Measurements from ENCODE around the gene CLECL1.
A peak's percentile ranks its signal among the peaks of the same experiment; 100 is the strongest.

CLECL1 gene

DNA sequence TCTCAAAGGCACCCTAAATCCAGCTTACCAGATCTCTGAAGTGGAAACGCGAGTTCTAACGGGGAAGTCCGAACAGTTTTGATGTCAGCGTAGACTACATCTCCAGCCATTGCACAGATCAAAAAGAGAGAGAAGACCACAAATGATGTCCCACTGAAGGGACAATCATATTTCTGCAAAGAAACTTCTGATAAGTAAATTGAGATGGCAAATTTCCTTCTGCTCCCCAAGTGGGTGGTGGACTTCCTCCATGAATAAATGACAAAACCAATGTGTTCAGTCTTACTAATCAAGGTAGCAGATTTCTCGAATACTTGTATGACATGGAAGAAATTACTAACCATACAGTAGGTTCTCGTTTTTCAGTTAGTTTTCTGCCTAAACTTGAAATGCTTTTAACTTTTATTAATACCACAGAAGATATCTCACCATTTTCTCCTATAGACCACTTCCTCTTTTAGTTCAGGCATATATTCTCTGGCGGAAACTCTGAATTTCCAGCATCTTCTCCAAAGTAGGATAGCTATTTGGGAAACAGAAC, at the start of gene CLECL1:
CLECL1 (minus strand) TSS at position 177 of the 541 bp plus-strand sequence.
- DNase-seq (ENCODE audit: low spot score): no peak

DNA sequence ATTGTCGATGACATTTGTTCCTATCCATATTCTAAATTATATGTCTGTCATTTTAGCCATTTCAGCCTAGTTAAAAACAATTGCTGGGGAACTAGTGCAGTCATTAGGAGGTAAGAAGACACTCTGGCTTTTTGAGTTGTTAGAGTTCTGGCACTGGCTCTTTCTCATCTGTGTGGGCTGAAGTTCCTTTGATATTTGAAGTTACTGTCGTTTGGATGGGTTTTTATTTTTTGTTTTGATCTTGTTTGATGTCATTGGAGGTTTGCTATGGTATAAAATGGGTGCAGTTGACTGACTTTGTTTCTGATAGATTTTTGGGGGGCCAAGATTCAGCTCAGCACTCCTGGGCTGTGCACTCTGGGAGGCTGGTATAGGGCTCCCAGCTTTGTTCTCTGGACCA, 48.5 kb upstream of the CLECL1 start:
- DNase-seq (ENCODE audit: low spot score): no peak

DNA sequence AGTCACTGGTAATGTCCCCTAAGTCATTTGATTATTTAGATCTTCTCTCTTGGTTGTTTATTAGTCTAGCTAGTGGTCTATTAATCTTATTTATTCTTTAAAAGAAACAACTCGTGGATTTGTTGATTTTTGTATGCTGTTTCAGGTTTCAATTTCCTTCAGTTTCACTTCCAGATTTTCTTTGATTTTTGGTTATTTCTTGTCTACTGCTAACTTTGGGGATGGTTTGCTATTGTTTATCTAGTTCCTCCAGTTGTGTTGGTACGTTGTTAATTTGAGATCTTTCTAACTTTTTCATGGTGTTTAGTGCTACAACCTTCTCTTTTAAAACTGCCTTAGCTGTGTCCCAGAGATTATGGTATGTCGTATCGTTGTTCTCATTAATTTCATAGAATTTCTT, 46.3 kb upstream of the CLECL1 start:
- no peak for DNase-seq (ENCODE audit: low spot score)

DNA sequence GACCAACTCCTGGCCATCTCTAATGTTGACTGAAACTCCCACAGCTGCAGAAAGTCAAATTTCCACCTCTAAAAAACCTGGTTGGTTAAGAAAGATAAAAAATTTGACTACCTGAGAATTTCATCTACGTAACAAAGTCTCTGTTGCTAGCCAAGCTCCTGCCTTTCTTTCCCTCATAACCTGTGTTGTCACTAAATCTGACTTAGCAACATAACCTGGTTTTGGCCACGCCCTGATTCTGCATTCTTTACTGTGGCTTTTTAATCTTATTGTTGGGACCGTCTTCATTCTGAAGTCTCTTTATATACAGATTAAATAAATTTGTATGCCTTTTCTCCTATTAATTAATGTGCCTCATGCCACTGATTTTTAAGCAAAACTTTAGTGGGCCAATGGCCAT, 43.9 kb upstream of the CLECL1 start:
- DNase-seq (ENCODE audit: low spot score): peak; percentile 17

DNA sequence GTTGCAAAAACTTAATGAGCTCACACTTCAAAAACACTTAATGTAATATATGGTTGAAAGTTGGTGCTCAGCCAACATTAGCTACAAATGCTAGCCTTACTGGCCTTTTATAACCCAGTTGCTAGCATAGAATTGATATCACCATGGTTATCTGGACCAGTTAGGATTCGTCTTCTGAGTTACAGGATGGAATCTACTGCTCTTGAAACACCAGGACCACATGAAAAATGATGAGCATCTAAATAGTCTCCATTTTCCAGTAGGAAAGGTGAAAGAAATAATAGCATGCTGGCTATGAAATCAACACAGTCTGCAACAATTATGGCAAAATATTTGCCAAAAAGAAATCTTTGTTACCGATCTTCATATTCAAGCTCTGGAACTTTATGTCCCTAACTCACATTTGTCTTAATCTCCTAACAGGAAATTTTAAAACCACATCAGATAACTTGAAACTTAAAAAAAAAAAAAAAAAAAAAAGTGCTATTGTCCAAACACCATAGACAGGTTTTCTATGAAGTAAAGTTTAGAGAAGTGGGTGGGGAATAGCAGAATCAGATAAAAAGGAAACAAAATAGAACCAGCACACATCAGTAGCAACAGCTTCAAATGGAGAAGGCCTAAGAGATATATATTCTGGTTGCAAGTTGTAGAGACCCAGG, 40.5 kb upstream of the CLECL1 start:
- DNase-seq (ENCODE audit: low spot score): no peak

DNA sequence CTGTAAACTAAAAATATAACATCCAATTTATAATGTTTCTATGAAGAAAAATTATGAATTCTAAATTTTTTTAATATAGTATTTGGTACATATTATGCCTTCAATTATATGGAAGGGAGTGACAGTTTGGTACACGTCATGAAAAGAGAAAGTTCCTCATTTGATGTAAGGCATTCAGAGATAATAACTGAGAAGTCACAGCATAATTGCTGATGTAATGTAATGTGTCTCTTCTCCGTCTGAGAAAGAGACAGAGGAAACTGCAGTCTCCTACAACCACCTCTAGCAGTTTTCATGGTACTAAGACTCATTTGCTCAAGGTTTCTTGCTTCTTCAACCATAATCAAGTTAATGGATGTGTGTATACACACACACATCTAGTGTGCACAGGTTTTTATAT, 30.1 kb upstream of the CLECL1 start:
- no peak for DNase-seq (ENCODE audit: low spot score)

DNA sequence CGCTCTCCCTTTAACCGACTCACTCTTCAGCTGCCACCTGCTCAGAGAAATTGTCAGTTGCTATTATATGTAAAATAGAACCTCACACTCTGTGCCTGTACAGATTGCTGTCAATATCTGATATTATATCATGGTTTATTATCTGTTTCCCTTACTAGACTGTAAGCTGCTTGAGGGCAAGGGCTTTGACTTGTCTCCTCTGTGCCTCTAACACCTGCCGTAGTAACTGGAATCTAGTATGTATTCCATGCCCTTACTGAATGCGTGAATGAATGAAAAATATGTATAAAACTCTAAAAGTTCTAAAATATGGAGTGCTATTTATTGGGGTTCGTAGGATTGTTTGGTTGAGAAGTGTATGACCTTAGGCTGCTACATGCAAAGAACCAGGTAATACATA, 29.5 kb upstream of the CLECL1 start:
- no peak for DNase-seq (ENCODE audit: low spot score)

DNA sequence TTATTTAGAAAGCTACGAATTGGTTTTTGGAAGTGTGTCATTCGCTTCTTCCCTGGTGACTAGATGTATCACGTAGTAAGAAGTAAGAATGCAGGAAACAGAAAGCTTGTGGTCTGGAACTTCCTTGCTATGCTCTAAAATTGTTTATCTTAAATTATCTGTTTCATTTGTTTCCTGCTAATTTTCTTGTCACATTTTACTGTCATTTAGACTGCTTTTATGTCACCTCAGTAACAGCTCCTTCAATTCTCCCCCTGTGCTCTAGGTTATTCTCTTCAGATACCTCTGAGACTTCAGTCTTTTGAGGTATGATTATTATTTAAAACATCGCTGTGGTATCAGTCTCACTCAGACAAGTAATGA, 28.5 kb upstream of the CLECL1 start:
- DNase-seq (ENCODE audit: low spot score): no peak

DNA sequence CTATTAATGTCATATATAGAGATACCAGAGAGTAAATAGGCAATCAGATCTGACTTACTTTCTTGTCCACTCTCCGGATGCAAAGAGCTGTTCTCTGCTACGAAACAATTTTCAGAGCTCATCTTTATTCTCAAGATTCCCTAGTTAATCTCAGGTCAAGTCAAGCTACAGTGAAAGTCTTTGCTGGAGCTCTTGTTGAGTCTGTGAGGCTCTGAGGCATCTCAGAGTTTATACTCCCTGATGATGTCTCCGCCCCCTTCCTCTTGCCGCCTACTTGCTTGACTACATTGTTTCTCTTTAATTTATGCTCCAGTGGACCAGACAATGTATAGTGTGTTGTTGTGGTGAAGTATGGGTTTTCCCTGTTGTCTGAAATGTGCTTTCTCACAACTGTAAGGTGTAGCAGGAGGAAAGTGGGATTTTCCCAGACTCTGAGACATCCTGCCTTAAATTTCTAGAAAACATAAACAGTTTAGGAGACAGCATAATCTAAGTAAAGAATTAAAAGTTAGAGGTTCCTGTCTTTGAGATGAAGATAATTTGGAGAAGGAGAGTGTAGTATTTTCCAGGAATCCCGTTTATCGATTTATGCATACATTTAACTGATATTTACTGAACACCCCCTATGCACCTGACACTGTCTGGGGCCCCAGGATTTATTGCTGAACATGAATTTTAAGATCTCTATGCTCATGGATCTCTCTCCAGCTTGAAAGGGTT, 28.0 kb upstream of the CLECL1 start, which contains the start of gene CD69:
CD69 (minus strand) TSS at position 203 of the 720 bp plus-strand sequence; CDS start at position 122, 81 bp downstream.
- no peak for DNase-seq (ENCODE audit: low spot score)

DNA sequence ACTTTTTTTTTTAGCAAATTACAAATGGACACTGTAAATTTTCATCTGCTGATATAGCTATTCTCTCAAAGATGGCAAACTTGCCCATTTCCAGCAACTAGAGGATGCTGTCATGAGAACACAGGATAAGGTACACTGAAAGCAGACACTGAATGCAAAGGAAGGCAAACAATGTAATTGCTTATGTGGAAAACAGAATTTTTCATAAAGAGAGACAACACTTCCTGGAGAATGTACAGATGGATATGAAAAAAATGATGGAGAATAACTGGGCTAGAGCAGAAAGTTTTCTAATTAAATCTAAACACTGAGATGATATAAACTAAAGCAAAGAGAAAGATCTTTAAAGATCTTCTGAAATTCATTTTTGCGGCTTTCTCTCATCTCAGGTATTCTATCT, 27.2 kb upstream of the CLECL1 start:
- no peak for DNase-seq (ENCODE audit: low spot score)

DNA sequence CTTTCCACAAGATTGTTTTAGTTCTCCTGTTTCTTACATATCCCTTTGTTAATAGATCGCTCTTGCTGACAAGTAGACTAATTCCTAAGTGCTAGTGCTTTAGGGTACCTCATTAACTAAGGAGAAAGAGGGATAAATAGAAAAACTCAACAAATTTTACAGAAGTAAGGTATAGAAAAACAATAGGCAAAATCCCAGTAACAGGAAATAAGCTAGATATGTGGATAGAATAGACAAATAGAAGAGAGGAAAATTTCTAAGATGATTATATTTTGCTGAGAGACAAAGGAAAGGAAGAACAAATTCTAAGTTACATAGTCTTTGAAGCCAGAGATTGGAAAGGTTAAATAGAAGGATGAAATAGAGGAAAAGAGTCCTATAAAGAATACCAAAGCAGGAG, 26.8 kb upstream of the CLECL1 start:
- DNase-seq (ENCODE audit: low spot score): no peak

DNA sequence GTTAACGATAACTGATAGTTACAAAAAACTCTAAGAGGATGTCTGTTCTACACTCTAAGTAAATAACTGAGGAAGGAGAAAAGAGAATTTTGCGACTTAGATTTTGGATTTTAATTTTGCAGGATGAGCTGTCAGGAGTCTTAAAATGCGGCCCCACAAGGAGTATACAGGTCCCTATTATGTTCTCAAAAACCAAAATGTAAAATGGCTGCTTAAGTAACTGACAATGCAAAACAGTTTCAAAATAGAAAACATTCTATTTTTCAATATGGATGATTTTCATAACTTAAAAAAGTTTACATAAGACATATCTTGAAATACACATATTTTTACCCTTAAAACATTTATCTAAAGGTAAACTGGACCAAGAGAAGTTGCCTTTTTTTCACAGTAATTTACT, 25.2 kb upstream of the CLECL1 start:
- DNase-seq (ENCODE audit: low spot score): no peak

DNA sequence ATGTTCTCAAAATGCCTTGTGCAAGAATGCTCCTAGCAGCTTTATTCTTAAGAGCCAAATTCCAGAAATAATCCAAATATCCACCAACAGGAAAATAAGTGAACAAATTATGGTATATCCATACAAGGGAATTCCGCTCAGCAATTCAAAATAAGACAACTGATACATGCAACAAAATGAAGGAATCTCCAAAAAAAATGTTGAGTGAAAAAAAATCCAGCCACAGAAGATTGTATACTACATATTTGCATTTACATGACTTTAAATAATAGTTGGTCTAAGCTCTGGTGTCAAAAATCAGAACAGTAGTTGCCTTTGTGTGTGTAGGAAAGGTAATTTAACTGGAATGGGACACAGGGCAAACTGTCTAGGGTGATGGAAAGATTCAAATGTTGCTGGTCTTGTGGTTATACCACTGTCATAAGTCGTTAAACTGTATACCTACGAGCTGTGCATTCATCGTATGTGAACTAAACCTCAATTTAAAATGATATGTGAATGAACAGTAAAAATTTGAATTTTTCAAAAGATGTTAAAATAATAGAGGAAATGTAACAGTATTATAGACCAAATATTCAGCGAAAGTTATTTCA, 24.6 kb upstream of the CLECL1 start:
- no peak for DNase-seq (ENCODE audit: low spot score)

DNA sequence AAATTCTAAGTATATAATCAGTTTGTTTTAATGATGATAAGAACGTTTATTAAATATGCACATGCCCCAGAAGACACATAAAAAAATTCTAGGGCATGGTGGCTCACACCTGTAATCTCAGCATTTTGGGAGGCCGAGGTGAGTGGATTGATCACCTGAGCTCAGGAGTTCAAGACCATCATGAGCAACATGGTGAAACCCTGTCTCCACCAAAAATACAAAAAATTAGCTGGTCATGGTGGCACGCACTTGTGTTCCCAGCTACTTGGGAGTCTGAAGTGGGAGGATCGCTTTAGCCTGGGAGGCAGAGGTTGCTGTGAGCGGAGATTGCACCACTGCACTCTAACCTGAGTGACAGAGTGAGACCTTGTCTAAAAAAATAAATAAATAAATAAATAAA, 23.8 kb upstream of the CLECL1 start:
- no peak for DNase-seq (ENCODE audit: low spot score)

DNA sequence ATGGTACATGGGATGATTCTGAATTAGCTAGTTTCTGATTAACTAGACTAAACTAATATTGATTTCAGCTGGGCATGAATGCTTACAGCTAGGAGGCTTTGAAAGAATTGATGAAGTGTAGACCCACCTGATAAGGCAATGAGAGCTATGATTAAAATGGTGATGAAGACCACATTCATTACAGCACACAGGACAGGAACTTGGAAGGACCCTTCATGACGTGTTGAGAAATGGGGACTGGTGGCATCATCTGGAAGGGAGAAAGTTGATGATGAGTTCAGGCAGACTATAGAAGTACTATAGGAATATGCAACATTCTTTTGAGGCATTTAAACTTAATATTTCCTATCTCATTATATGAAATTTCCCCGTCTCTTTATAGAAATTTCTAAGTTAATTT, 23.3 kb upstream of the CLECL1 start:
- DNase-seq (ENCODE audit: low spot score): no peak

DNA sequence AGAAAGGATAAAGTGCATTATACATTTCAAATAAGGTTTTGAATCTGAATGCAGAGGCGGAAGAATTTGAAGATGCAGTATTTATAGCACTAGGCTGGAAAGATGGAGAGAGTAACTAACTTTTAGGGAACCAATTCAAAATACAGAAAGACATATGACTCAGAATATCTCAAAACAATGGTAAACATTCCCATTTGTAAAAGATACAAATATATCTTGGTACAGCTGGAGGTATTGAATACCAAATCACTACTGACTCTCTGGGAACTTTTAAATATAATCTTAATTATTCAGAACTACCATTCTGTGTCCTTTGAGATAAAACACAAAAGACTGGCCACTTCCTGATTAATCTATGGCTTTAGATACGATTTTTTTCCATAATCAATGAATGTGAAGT, 22.7 kb upstream of the CLECL1 start:
- DNase-seq (ENCODE audit: low spot score): no peak

DNA sequence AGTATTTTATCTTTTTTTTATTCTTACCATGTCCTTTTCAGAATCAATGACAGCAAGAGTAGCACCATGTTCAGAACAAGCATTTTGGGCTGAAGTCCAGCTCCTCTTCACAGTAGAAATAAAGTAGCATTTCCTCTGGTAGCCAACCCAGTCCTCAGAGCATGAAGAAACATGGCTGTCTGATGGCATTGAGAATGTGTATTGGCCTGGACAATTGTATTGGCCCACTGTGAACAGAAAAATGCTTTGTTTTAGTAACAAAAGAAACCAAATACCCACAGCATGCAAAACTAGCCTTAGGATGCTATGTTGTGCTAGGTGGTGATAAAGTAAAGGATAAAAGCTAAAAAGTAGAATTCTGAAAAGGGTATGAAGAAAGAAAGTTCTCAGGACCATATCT, 22.1 kb upstream of the CLECL1 start:
- no peak for DNase-seq (ENCODE audit: low spot score)

DNA sequence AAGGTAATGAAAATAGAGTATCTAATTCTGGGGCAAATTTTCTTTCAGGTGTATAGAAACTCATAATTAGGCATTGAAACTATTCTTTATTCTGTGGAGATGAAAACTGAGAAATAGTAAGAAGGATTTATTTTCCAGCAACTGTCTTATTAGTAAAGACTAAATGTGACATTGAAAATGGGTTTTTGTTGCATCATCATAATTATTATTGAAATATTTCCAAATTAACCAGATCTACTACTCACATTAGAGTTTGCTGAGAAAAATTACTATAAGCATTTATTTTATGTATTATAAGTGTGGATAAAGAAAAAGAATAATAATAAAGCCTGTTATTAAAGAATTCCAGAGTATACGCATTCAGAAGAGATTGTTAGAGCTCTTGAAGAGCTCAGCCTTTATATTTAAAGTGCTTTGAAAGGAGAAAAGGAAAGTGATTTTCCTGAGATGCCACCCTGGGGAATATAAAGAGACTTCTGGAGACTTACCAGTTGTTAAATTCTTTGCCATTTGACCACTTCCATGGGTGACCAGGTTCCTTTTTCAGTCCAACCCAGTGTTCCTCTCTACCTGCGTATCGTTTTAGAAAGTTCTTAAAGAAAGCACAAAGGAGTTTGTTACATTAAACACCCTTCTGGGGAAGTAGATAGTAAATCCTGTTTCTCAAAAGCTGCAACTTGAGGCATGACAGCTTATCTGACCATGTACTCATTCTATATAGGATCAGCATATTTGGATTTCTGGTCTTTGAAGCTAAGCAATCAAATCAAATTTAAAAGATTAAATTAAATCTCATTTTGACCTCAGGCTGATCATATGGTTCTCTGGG, 21.4 kb upstream of the CLECL1 start:
- DNase-seq (ENCODE audit: low spot score): no peak

DNA sequence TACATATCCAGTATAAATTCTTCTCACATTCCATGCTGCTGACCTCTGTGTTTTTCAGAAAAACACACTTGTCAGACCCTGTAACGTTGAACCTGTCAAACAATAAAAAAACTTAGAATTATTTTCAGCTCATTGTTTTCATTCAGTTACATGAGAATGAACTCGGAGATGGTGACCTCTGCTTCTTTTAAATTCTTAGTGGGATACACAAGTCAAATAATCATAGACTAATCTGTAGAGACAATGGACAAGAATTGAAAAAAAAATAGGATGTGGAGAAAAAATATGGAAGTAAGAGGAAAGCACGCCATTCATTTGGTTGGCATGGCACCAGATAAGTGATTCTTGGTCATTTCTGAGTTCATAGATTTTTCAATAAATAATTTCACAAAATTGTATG, 20.6 kb upstream of the CLECL1 start:
- no peak for DNase-seq (ENCODE audit: low spot score)

DNA sequence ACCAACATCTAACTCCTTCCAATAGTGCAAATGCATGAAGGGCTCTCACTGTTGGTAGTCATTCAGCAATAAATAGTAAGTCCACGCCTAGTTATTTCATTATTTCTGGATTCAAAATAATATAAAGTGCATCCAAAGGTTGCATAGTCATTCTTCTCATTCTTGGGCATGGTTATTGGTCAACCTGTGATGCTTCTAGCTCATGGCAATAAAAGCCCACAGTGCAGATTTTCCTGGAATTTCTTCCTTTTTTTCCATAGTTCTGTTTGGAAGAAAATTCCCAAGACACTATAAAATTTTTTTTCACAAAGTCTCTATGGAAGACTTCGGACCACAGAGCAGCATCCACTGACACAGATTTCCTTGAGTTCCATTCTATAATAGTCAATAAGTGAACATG, 20.2 kb upstream of the CLECL1 start:
- no peak for DNase-seq (ENCODE audit: low spot score)

DNA sequence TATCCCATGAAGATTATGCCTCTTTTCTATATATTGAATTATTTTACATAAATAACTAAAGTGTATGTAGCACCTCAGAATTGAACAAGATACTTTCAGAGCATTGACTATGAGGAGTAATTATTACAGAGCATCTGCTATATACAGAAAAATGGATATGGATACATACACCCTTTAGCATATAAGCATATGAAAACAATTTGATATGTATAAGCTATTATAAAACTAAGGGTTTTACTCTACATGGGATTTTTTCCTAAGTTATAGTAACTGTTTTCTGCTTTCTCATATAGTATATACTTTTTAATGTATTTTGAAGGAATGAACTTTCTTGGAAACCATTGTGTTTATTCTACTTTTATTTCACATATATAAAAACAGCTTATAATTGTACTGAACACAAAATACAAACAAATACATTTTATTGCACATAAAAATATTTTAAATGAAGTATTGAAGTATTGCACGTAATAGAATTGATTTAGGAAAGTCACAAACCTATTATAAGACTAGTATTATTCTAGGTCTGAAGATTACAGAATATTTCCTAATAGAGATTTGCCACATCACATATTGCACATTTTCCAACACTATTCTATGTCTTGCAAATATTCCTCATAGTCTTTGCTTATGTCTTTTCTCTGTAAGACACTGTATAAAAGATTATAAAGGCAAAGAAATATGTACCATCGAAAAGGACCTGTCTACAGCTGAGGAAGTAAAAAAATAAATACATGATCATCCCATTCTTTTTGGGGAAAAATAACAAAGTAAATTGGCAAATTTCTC, 19.4 kb upstream of the CLECL1 start:
- DNase-seq (ENCODE audit: low spot score): no peak
